Glomerular endothelial cell (primary cell): ENCODE data around the gene OCA2. TPM values are rescaled to one million over a fixed set of nuclear protein-coding genes. Genes with fewer than 3 reads are reported as not detected.

Experiments
- DNase-seq: peaks from one replicate; pipeline ENCODE4 v3.0.0-alpha.2; 2011; ENCODE audit warnings: low read depth, low spot score; ENCODE audit errors: extremely low read depth
- total RNA-seq: library from RNA; depleted of rRNA; stranded (reverse); fragments of >200 nt; gene quantifications from 2 replicates; pipeline ENCODE4 v1.2.3, GENCODE V29; 2015

The OCA2 gene
- total RNA-seq, 1 donor from 2014 or later, result not detected

GRCh38 chr15:27889258-27889657, 209.9 kb downstream of the OCA2 start:
- no peak for DNase-seq

GRCh38 chr15:27885201-27885600, 213.9 kb downstream of the OCA2 start:
- no peak for DNase-seq

- no peak for DNase-seq
Observed at GRCh38 chr15:27884726-27885125, 214.4 kb downstream of the OCA2 start.

GRCh38 chr15:27878841-27879240, 220.3 kb downstream of the OCA2 start:
- DNase-seq, result no peak

DNA sequence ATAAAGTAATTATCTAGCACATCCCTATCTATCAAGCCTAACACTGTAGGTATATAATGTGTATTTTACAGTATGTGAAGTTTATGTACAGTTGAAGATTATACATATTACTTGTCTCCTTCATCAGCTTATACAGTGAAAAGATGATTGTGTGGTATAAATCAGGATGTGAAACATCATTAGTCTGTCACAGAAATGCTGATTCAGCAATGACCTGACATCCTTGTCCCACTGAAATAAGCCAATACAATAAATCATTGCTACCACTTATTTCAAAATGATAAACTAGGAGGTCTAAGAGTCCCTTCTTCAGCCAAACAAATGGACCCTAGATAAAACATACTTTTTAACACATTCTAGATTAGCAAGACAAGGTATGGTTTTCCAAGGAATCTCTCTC, 225.3 kb downstream of the OCA2 start:
- DNase-seq, result no peak

- DNase-seq, result no peak
Observed at GRCh38 chr15:27873039-27873438, 226.1 kb downstream of the OCA2 start.

- DNase-seq, result no peak
Observed at GRCh38 chr15:27872355-27872754, 226.8 kb downstream of the OCA2 start.

DNA sequence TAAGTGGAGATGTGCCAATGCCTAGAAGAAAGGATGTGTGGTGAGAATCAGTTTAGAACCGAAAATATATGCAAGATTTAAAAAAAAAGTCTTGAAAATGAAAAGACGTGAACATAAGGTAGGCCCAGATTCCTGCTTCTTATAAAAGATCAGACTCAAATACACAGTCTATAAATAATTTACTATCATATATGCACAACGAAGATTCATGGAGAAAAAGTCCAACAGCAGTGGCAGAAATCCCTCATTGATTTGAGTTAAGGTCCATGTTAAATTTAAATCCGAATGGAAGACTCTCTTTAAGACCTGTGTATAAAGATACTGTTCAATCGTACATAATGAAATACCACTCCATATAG, 227.2 kb downstream of the OCA2 start:
- DNase-seq, result no peak

DNA sequence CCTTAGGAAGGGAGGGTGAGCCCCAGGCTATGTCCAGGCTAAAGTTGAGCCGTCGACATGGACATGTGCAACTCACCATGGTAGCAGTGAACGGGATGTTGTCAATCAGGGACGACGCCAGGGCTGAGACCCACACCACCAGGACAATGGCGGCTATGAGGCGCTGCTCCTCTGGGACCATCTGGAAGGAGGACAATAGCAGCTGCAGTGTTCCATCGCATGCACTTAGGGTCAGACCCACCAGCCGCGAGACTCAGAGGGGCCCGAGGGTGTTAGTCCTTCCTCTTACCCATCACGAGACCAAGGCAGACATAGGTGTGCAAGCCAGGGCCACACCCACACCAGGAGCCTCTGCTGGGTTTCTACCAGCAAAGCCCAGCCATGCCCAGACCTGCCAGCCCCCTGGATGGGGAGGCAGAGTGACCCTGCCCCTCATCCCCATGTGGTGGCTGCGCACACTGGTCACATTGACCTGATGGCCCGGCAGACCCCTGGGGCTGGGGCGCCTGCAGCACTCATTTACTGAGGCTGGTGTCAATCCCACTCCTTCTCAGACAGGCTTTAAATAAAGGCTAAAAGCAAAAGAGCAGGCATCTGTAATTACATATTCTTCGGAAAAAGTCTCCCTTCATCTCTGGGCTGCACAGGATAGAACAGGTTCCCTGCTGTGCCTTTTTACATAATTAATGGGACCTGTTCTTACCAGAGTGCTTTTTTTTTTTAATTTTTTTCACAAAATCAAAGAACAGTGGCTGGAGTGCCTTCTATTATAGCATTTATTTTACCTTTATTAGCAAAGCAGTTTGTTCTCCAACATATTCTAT, 227.8 kb downstream of the OCA2 start:
- no peak for DNase-seq

DNA sequence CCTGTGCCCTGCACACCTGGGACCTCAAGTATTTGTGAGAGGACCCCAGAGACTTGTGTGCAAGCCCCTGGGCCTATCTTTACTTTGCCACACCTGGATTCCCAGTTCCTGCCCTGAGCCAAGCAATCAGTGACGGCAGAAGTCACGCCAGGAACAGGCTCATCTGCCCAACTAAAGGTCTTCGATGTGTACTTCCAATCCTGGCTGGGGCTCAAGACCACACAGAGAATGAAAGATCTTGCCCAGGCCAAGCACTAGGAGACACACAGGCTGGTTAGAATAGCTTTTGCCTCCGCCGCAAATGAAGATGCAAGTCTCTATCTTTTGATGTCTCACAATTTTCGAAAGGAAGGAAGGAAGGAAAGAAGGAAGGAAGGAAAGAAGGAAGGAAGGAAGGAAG, 228.8 kb downstream of the OCA2 start:
- no peak for DNase-seq

GRCh38 chr15:27869697-27870281, 229.3 kb downstream of the OCA2 start:
- DNase-seq, result no peak

GRCh38 chr15:27868828-27869404, 230.2 kb downstream of the OCA2 start:
- DNase-seq, result no peak

DNA sequence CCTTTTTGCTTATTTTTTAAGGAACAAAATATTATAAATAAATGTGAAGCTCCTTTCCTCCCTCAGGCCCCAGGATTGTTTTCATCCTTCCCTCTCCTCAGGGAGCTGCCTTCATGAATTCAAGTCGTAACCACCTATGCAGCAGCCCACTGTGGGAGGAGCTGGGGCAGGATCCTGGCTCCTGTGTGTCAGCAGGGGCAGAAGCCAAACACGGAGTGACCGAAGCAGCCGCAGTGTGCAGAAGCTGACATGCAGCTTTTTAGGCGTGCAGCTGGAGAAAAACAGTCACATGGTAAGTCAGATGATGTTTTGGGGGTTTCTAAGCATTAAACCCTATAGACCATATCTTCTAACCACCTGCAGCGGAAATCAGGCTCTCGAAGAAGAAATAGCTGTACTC, 231.3 kb downstream of the OCA2 start:
- no peak for DNase-seq

GRCh38 chr15:27866505-27867165, 232.5 kb downstream of the OCA2 start:
- no peak for DNase-seq

DNA sequence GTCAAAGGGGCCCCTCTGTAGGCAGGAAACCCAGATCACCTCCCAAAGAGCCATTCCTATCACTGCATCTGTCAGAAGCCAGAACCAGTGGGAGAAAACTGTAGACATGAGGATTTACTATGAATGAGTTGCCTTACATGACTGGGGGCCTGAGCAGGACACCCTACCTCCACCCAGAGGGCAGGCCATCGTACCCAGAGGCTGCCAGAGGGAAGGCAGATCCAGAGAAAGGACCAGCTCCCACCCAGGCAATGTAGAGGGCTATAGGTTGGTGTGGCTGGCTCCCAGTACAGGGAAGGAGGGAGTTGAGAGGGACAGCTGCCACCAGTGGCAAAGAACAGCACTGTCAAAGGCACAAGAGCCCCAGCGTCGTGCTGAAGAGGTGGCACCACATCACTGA, 233.2 kb downstream of the OCA2 start:
- DNase-seq, result no peak

DNA sequence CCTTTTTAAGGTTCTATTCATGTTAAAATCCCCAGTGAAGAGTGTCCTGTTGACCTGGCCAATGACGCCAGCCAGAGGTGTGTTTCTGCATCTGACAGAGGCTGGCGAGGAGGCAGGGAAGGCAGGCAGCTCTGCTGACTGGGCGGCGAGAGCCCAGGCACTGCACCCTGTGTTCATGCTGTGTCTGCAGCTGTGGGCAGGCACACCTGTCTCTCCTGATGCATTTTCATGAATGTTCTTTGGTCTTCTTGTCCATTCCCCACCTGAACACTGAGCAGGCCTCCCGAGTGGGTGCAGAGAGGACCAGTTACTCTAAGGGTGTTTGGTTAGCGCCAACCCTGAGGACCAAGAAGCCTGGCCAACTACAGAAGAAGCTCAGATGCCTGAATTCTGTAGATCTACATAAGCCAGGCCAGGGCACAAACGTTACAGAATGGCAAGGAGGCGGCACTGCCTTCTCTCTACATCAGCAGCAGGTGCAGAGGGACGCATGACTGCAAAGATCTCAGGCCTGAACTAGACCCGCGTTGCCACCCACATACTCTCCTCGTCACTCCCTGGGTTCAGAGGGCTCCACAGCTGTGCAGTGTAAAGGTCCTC, 233.7 kb downstream of the OCA2 start:
- DNase-seq, result no peak

- no peak for DNase-seq
Observed at GRCh38 chr15:27864719-27865118, 234.4 kb downstream of the OCA2 start.

- DNase-seq, result no peak
Observed at GRCh38 chr15:27864086-27864485, 235.0 kb downstream of the OCA2 start.

- no peak for DNase-seq
Observed at GRCh38 chr15:27863000-27863399, 236.1 kb downstream of the OCA2 start.

GRCh38 chr15:27861171-27861570, 237.9 kb downstream of the OCA2 start:
- DNase-seq, result no peak

DNA sequence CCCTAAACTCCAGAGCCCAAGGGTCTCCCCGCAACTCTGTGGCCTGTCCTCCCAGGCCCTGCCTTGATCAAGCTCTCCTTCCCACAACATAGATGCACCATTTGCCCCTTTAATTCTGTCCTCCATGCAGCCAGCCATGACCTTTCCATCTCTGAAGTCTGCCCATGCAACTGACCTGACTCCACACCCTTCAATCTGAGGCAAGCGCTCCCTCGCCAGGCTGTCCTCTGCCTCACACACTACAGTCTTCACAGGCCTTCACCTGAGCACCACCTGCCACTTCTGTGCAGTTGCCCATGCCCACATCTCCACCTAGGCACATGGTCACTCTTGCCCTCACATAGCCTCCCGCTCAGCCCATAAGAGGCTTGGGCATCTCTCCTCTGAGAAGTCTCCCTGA, 244.0 kb downstream of the OCA2 start:
- DNase-seq, result no peak
